ENCODE results near the gene TMEM117. TPM values are rescaled to one million over a fixed set of nuclear protein-coding genes. Genes with fewer than 3 reads are reported as not detected.

The TMEM117 gene
- polyA plus RNA-seq, 1 donor (not counting 4 experiments of a cell fraction or from before 2014, with no cell fraction given) = 8.5 TPM

DNA sequence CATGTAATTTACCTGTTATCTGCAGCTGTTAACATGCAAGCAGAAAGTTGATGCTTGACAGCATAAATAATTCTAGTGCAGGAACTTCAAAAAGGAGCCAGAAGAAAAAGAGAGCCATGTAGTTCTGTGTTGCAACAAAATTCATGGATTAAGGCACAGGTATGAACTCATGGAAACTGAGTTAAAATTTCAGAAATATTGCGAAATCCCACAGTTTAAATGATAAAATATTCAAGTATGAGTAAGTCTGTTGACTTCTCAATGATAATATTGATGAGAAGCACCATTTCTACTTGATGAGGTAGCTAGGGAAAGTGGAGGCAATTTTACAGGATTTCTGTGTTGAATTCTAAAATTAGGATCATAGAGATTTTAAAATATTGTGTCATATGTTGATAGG, 290.9 kb downstream of the TMEM117 start:
- Histone ChIP-seq H3K27me3 (ENCODE audit: control insufficient read depth, extremely low read depth, insufficient read depth, low read length) (no peaks in the 10 kb centered on the region), H3K9ac (ENCODE audit: control insufficient read depth, extremely low read depth, insufficient read depth, low read length) (no peak overlapping the region), H3K27ac (ENCODE audit: control insufficient read depth, insufficient read depth, low read length) (no peak overlapping the region), H3K4me3 (ENCODE audit: control insufficient read depth in 2 of 3, extremely low read depth in 1 of 3, insufficient read depth in 2 of 3, low read depth in 1 of 3, low read length in 3 of 3) (no peak overlapping the region), H4K20me1 (ENCODE audit: control insufficient read depth, extremely low read depth, insufficient read depth, low read length) (no peaks in the 10 kb centered on the region), H2AFZ (ENCODE audit: control insufficient read depth, low read length) (no peak overlapping the region), H3K36me3 (ENCODE audit: control insufficient read depth in 2 of 2, extremely low read depth in 1 of 2, insufficient read depth in 2 of 2, low read length in 2 of 2) (no peaks in the 10 kb centered on the region), H3K79me2 (ENCODE audit: control insufficient read depth, insufficient read depth, low read length) (no peaks in the 10 kb centered on the region), H3K9me1 (ENCODE audit: control insufficient read depth, extremely low read depth, insufficient read depth, low read length) (no peaks in the 10 kb centered on the region), H3K9me3 (ENCODE audit: control insufficient read depth, low read depth, low read length) (no peaks in the 10 kb centered on the region), H3K4me1 (ENCODE audit: control insufficient read depth, extremely low read depth, insufficient read depth, low read length) (no peaks in the 10 kb centered on the region), H3K4me2 (ENCODE audit: control insufficient read depth, extremely low read depth, insufficient read depth, low read depth, low read length) (no peak overlapping the region)
- FAIRE-seq (no peak), DNase-seq (ENCODE audit: low read depth, low spot score) (no peak)
- no peak for TF ChIP-seq CTCF (optimal IDR thresholded peaks at IDR 0.05 in 1 of 3, IDR thresholded peaks at IDR 0.05 in 1 of 3, conservative IDR thresholded peaks at IDR 0.05 in 1 of 3; ENCODE audit: extremely low read depth in 1 of 3, insufficient read depth in 2 of 3, low read length in 3 of 3)
- no peak for TF ChIP-seq EZH2 (IDR thresholded peaks at IDR 0.05; ENCODE audit: low read length)
- dilution Hi-C loops (cut with MboI; ENCODE audit: extremely low pct_ligation_motif_present, low sequenced_read_pairs) = no loop called here

GRCh38 chr12:44127966-44128710, 292.3 kb downstream of the TMEM117 start:
- H3K4me2 ChIP-seq (ENCODE audit: control insufficient read depth, extremely low read depth, insufficient read depth, low read depth, low read length) = no peak overlapping the region
- DNase-seq (ENCODE audit: low read depth, low spot score) (no peak), FAIRE-seq (no peak)
- H3K9me1 ChIP-seq (ENCODE audit: control insufficient read depth, extremely low read depth, insufficient read depth, low read length) = no peaks in the 10 kb centered on the region
- no peaks in the 10 kb centered on the region for H4K20me1 ChIP-seq (ENCODE audit: control insufficient read depth, extremely low read depth, insufficient read depth, low read length)
- H3K9me3 ChIP-seq (ENCODE audit: control insufficient read depth, low read depth, low read length) = no peaks in the 10 kb centered on the region
- no peak overlapping the region for H3K9ac ChIP-seq (ENCODE audit: control insufficient read depth, extremely low read depth, insufficient read depth, low read length)
- dilution Hi-C loops (cut with MboI; ENCODE audit: extremely low pct_ligation_motif_present, low sequenced_read_pairs) = no loop called here
- H3K79me2 ChIP-seq (ENCODE audit: control insufficient read depth, insufficient read depth, low read length) = no peaks in the 10 kb centered on the region
- no peaks in the 10 kb centered on the region for H3K4me1 ChIP-seq (ENCODE audit: control insufficient read depth, extremely low read depth, insufficient read depth, low read length)
- TF ChIP-seq CTCF (optimal IDR thresholded peaks at IDR 0.05 in 1 of 3, IDR thresholded peaks at IDR 0.05 in 1 of 3, conservative IDR thresholded peaks at IDR 0.05 in 1 of 3; ENCODE audit: extremely low read depth in 1 of 3, insufficient read depth in 2 of 3, low read length in 3 of 3) = no peak
- TF ChIP-seq EZH2 (IDR thresholded peaks at IDR 0.05; ENCODE audit: low read length) = no peak
- no peak overlapping the region for H3K27ac ChIP-seq (ENCODE audit: control insufficient read depth, insufficient read depth, low read length)
- H3K4me3 ChIP-seq (ENCODE audit: control insufficient read depth in 2 of 3, extremely low read depth in 1 of 3, insufficient read depth in 2 of 3, low read depth in 1 of 3, low read length in 3 of 3) = no peak overlapping the region
- H3K36me3 ChIP-seq (ENCODE audit: control insufficient read depth in 2 of 2, extremely low read depth in 1 of 2, insufficient read depth in 2 of 2, low read length in 2 of 2) = no peaks in the 10 kb centered on the region
- H3K27me3 ChIP-seq (ENCODE audit: control insufficient read depth, extremely low read depth, insufficient read depth, low read length) = no peaks in the 10 kb centered on the region
- no peak overlapping the region for H2AFZ ChIP-seq (ENCODE audit: control insufficient read depth, low read length)

Measured in keratinocyte (primary cell).